Tibial nerve (tissue), 3 donors: ENCODE measurements around the gene PLPPR3.

Experiments used
- POLR2A ChIP-seq, 2 donors: fragments of 450-650 bp; IDR thresholded peaks; one replicate each; pipeline ENCODE4 v1.6.1; 2017; ENCODE audit warnings: antibody characterized with exemption in 2 of 2, mild to moderate bottlenecking in 2 of 2, moderate library complexity in 2 of 2
- TF ChIP-seq, protein P1 (sequence below), 5 experiments: fragments of 200-600 bp in 3 of 5; fragments of 450-650 bp in 2 of 5; sonication (generic) in 3 of 5; IDR thresholded peaks; one replicate each; pipeline ENCODE4 v1.5.1; 2016 to 2019; ENCODE audit warnings: antibody characterized with exemption in 5 of 5, mild to moderate bottlenecking in 3 of 5, moderate library complexity in 2 of 5

DNA sequence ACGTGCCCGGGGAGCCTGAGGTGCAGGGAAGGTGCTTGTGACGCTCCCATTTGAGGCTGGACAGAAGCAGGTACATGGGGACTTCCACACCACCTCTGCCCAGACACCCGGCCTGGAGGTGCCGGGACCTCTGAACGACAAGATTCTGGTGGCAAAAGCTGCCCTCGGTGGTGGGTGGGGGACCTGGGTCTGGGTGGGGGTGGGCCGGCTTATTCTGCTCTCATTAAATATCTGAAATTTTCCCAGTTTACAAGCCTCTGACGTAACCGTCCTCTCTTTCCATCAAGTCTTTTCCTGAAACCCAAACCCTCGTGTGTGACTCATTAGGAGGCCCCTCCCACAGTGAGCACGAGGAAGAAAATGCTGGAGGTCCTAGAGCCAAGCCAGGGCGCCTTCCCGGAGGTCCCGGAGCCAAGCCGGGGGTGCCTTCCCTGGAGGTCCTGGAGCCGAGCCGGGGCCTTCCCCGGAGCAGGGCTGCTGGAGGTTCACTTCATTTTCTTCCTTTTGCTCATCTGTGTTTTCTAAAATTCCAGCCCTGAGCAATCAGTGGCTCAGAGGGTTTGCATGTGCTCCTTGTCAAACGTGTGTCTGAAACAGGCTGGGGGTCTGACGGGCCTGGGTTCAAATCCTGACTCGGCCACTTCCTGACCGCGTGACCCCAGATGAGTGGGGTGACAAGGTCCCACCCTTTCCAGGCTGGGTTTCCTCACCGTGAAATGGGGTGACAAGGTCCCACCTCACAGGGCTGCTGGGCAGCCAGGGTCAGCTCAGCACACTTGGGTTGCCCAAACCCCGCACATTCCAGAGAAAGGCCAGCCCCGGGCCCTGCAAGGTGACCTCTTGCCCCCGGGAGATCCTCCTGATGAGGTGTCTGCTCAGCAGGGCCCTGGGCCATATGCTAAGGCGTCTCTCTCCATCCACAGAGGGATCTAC, 47.8 kb upstream of the PLPPR3 start:
- TF ChIP-seq, protein P1, sequence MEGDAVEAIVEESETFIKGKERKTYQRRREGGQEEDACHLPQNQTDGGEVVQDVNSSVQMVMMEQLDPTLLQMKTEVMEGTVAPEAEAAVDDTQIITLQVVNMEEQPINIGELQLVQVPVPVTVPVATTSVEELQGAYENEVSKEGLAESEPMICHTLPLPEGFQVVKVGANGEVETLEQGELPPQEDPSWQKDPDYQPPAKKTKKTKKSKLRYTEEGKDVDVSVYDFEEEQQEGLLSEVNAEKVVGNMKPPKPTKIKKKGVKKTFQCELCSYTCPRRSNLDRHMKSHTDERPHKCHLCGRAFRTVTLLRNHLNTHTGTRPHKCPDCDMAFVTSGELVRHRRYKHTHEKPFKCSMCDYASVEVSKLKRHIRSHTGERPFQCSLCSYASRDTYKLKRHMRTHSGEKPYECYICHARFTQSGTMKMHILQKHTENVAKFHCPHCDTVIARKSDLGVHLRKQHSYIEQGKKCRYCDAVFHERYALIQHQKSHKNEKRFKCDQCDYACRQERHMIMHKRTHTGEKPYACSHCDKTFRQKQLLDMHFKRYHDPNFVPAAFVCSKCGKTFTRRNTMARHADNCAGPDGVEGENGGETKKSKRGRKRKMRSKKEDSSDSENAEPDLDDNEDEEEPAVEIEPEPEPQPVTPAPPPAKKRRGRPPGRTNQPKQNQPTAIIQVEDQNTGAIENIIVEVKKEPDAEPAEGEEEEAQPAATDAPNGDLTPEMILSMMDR (IDR thresholded peaks at IDR 0.05) = no peak
- no peak for TF ChIP-seq POLR2A (IDR thresholded peaks at IDR 0.05)
